ENCODE measurements around the gene PALLD. TPM values are rescaled to one million over a fixed set of nuclear protein-coding genes. Genes with fewer than 3 reads are reported as not detected.

The PALLD gene
- total RNA-seq, 1 experiment from 2014 or later, result 18.3 TPM

- Histone ChIP-seq H3K27ac (ENCODE audit: insufficient read length, low read depth, low read length) (no peak overlapping the region), H3K4me2 (ENCODE audit: insufficient read depth, insufficient read length, low read length) (no peak overlapping the region), H2BK20ac (ENCODE audit: low read depth, low read length, poor library complexity, severe bottlenecking) (no peak overlapping the region), H3K27me3 (ENCODE audit: insufficient read depth, low read length) (no peaks in the 10 kb centered on the region; the same call in 1 of the 2 replicates), H3K23ac (ENCODE audit: insufficient read length, low read depth, low read length) (no peak overlapping the region), H2BK12ac (ENCODE audit: insufficient read length, low read depth, low read length) (no peak overlapping the region), H3K4ac (ENCODE audit: low read depth, low read length) (no peak overlapping the region), H3K4me1 (ENCODE audit: insufficient read depth, low read length) (no peaks in the 10 kb centered on the region), H2BK15ac (ENCODE audit: low read depth, low read length) (no peak overlapping the region), H2AK5ac (ENCODE audit: insufficient read length, low read length) (no peak overlapping the region), H3T11ph (ENCODE audit: low read length) (no peak overlapping the region), H4K8ac (replicated peaks; ENCODE audit: insufficient read length, low read depth, low read length) (no peak overlapping the region), H3K14ac (ENCODE audit: insufficient read depth, low read length) (no peak overlapping the region), H3K56ac (ENCODE audit: insufficient read length, low read depth, low read length) (no peak overlapping the region), H3K79me2 (ENCODE audit: insufficient read depth, low read length) (no peaks in the 10 kb centered on the region; the same call in 1 of the 2 replicates), H3K79me1 (ENCODE audit: insufficient read depth, low read depth, low read length, poor library complexity, severe bottlenecking) (no peaks in the 10 kb centered on the region), H2BK120ac (ENCODE audit: low read depth, low read length, poor library complexity, severe bottlenecking) (no peak overlapping the region), H3K9me3 (ENCODE audit: control insufficient read depth, low read depth, low read length) (no peaks in the 10 kb centered on the region), H3K9ac (ENCODE audit: extremely low read depth, insufficient read length, low read length) (no peak overlapping the region), H2AFZ (ENCODE audit: low read length) (no peak overlapping the region), H2BK5ac (ENCODE audit: insufficient read length, low read length) (no peak overlapping the region), H4K91ac (ENCODE audit: insufficient read length, low read depth, low read length) (no peak overlapping the region), H4K5ac (ENCODE audit: insufficient read length, low read depth, low read length) (no peak overlapping the region), H3K23me2 (ENCODE audit: insufficient read length, low read depth, low read length, poor library complexity, severe bottlenecking) (peaks cover 7% of the 10 kb centered on the region), H3K18ac (ENCODE audit: insufficient read length, low read depth, low read length) (no peak overlapping the region), H4K20me1 (ENCODE audit: control insufficient read depth, insufficient read depth, insufficient read length) (no peaks in the 10 kb centered on the region)
- Mint-ChIP-seq H3K27ac (no peak overlapping the region), H3K4me1 (peaks cover 27 to 33% of the 10 kb centered on the region in 2 experiments), H3K36me3 (ENCODE audit: insufficient read depth in 1 of 3, low read depth in 3 of 3) (no peaks in the 10 kb centered on the region; a peak in 1 of 7 replicates), H3K4me3 (no peak overlapping the region), H3K9me3 (no peaks in the 10 kb centered on the region), H3K27me3 (ENCODE audit: low read depth) (peaks cover 10% of the 10 kb centered on the region)
- TF ChIP-seq CTCF (conservative IDR thresholded peaks at IDR 0.05), result no peak
- WGBS (ENCODE audit: extremely low coverage, insufficient read length, low lambda C conversion rate), result no CpG with 5 or more reads among the region's 5 CpGs
- no peak for DNase-seq
These were observed 139.2 kb downstream of the PALLD start for GRCh38 chr4:168636040-168636439.

All from H9 (cell line).